GM04503 (cell line): ENCODE results near the gene TOMM34.

Experiments used
- DNase-seq: peaks from one replicate; pipeline ENCODE4 v3.0.0-alpha.2; 2012; ENCODE audit warnings: low read depth

Gene TOMM34

GRCh38 chr20:44962483-44962882, 2.3 kb upstream of the TOMM34 start:
- no peak for DNase-seq

GRCh38 chr20:44961870-44962267, 1.7 kb upstream of the TOMM34 start:
- no peak for DNase-seq

- no peak for DNase-seq
Observed at GRCh38 chr20:44961011-44961869, 1.0 kb upstream of the TOMM34 start.

- no peak for DNase-seq
Observed at GRCh38 chr20:44959638-44960102, 527 bp downstream of the TOMM34 start.

- DNase-seq = no peak
Observed at GRCh38 chr20:44959082-44959637, 1.0 kb downstream of the TOMM34 start.

- no peak for DNase-seq
Observed at GRCh38 chr20:44958276-44958675, 1.9 kb downstream of the TOMM34 start.

GRCh38 chr20:44956410-44956809, 3.8 kb downstream of the TOMM34 start:
- DNase-seq = no peak

- no peak for DNase-seq
Observed at GRCh38 chr20:44955270-44955669, 4.9 kb downstream of the TOMM34 start.

GRCh38 chr20:44954211-44954610, 6.0 kb downstream of the TOMM34 start:
- no peak for DNase-seq

GRCh38 chr20:44952731-44953130, 7.5 kb downstream of the TOMM34 start:
- no peak for DNase-seq

GRCh38 chr20:44950368-44950767, 9.8 kb downstream of the TOMM34 start:
- no peak for DNase-seq

- DNase-seq = no peak
Observed at GRCh38 chr20:44948513-44948912, 11.7 kb downstream of the TOMM34 start.

GRCh38 chr20:44948107-44948506, 12.1 kb downstream of the TOMM34 start:
- DNase-seq = no peak

- no peak for DNase-seq
Observed at GRCh38 chr20:44946271-44946852, 13.8 kb downstream of the TOMM34 start.

GRCh38 chr20:44945261-44945660, 14.9 kb downstream of the TOMM34 start:
- no peak for DNase-seq

- DNase-seq = no peak
Observed at GRCh38 chr20:44943828-44944227, 16.4 kb downstream of the TOMM34 start.

GRCh38 chr20:44942264-44942973, 17.8 kb downstream of the TOMM34 start:
- DNase-seq = no peak

GRCh38 chr20:44941120-44941691, 19.0 kb downstream of the TOMM34 start:
- no peak for DNase-seq

- no peak for DNase-seq
Observed at GRCh38 chr20:44938637-44939036, 21.6 kb downstream of the TOMM34 start.

- DNase-seq = no peak
Observed at GRCh38 chr20:44936510-44936909, 23.7 kb downstream of the TOMM34 start.

GRCh38 chr20:44932916-44933315, 27.3 kb downstream of the TOMM34 start:
- DNase-seq = no peak

GRCh38 chr20:44931911-44932310, 28.3 kb downstream of the TOMM34 start:
- no peak for DNase-seq
